BJ (cell line): Measurements from ENCODE around the gene VPS37C. TPM values are rescaled to one million over a fixed set of nuclear protein-coding genes. Genes with fewer than 3 reads are reported as not detected.

ENCODE experiments used
- CTCF ChIA-PET: fragments of 350-600 bp; formaldehyde crosslinking; extraction: SDS; loops from one replicate; lab custom pipeline; 2021; ENCODE audit warnings: antibody characterized with exemption, inconsistent platforms; lab: Yijun Ruan, JAX
- POLR2A ChIA-PET: fragments of 300-600 bp; sonication (Branson Sonifier 250); formaldehyde crosslinking; extraction: SDS; loops from one replicate; lab custom pipeline; 2021; ENCODE audit warnings: antibody characterized with exemption; lab: Charles Lee
- DNase-seq: peaks from one replicate; pipeline ENCODE4 v3.0.0-alpha.2; 2011; ENCODE audit warnings: low read depth
- H3K27me3 ChIP-seq: 2 replicates; pipeline ENCODE4 v1.6.0; 2011; ENCODE audit warnings: low read length; ENCODE audit not compliant: control insufficient read depth, insufficient read depth
- H3K36me3 ChIP-seq: 2 replicates; pipeline ENCODE4 v1.5.1; 2011; ENCODE audit warnings: low read length; ENCODE audit not compliant: control insufficient read depth, insufficient read depth
- H3K4me3 ChIP-seq: 2 replicates; pipeline ENCODE4 v1.5.1; 2011; ENCODE audit warnings: low read depth, mild to moderate bottlenecking, control low read depth, low read length
- polyA plus RNA-seq: library from polyadenylated mRNA; depleted of rRNA; stranded (reverse); fragments of >200 nt; gene quantifications from 2 replicates; pipeline ENCODE4 v1.2.3, GENCODE V29; 2011
- TF ChIP-seq, protein P1 (sequence below): IDR thresholded peaks from 2 replicates; pipeline ENCODE4 v1.5.1; 2011; ENCODE audit warnings: low read depth, mild to moderate bottlenecking, control low read depth, inconsistent platforms, low read length, moderate library complexity; ENCODE audit not compliant: insufficient read depth

VPS37C gene
- polyA plus RNA-seq, 1 experiment: 17.5 TPM

GRCh38 chr11:61147271-61147670 lies 14.0 kb downstream of the VPS37C start:
- TF ChIP-seq, protein P1, sequence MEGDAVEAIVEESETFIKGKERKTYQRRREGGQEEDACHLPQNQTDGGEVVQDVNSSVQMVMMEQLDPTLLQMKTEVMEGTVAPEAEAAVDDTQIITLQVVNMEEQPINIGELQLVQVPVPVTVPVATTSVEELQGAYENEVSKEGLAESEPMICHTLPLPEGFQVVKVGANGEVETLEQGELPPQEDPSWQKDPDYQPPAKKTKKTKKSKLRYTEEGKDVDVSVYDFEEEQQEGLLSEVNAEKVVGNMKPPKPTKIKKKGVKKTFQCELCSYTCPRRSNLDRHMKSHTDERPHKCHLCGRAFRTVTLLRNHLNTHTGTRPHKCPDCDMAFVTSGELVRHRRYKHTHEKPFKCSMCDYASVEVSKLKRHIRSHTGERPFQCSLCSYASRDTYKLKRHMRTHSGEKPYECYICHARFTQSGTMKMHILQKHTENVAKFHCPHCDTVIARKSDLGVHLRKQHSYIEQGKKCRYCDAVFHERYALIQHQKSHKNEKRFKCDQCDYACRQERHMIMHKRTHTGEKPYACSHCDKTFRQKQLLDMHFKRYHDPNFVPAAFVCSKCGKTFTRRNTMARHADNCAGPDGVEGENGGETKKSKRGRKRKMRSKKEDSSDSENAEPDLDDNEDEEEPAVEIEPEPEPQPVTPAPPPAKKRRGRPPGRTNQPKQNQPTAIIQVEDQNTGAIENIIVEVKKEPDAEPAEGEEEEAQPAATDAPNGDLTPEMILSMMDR: no peak
- H3K4me3 ChIP-seq: no peak overlapping the region
- POLR2A ChIA-PET: no interaction called here
- DNase-seq: no peak
- peaks cover 4% of the 10 kb centered on the region for H3K36me3 ChIP-seq
- CTCF ChIA-PET: interaction anchor here (0.6 to 3.6 kb wide), 4 partner anchors 8 to 310 kb away, joined by 3 to 16 read pairs (median 4); no protein-coding TSS in a partner anchor
- no peaks in the 10 kb centered on the region for H3K27me3 ChIP-seq

DNA sequence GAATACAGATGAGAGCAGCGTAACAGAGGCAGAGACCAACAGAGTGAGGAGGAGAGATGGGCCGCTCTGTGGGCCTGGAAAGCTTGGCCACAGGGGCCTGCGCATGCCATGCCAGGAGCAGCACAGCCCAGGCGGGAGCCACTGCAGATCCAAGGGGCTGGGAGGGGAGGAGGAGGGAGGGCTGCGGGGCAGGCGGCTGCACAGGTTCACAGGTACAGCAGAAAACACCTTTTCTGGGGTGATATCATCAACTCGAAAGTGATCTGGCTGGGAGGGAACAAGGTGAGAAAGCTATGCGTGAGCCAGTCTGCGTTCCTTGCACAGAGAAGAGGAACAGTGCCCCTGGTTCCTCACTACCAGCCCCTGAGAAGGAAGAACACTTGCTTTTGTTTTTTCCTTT lies 14.8 kb downstream of the VPS37C start:
- Histone ChIP-seq H3K27me3 (no peaks in the 10 kb centered on the region), H3K4me3 (no peak overlapping the region), H3K36me3 (peaks cover 4% of the 10 kb centered on the region)
- ChIA-PET POLR2A (no interaction called here), CTCF (interaction anchor here (3.6 kb wide), 1 partner anchor 8 kb away, joined by 16 read pairs; no protein-coding TSS in a partner anchor)
- TF ChIP-seq, protein P1: no peak
- no peak for DNase-seq

DNA sequence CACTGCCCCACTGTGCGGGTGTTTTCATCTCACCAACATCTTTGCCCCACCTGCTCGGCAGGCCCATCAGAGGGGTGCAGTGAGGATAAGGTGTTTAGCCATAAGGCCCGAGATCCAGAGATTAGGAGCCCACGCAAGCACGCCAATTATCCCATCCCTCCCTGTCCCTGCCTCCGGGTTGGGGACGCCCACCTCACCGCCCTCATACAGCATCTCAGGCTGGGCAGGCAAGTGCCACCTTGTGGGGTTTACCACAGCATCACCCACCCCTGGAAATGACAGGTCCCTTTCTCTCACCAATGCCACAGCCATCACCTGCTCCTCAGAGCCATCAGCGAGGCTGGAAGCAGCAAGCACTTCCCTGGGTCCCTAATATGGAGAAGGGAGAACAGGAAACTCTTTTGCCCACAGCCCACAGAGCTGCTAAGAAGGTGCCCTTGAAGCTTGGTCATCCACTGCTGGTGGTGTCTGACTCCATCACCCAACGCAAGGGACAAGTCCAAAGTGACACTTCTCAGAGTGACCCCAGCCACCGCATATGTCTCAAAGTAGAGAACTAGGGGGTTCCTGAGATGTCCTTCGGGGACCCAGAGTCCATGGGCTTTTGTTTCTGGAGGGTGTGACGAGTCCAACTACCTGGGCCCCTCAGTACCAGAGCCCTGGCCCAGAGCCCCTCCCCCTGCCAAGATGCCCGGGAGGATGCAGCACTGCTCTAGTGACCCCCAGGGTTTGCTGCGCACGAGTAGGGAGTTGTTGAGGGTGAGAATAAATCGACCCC lies 15.8 kb downstream of the VPS37C start:
- ChIA-PET POLR2A (no interaction called here), CTCF (interaction anchor here (1.2 to 3.6 kb wide), 2 partner anchors 7 to 16 kb away, joined by 7 to 16 read pairs; no protein-coding TSS in a partner anchor)
- H3K27me3 ChIP-seq: no peaks in the 10 kb centered on the region
- no peak overlapping the region for H3K4me3 ChIP-seq
- H3K36me3 ChIP-seq: peaks cover 4% of the 10 kb centered on the region
- DNase-seq: no peak
- TF ChIP-seq, protein P1: no peak

DNA sequence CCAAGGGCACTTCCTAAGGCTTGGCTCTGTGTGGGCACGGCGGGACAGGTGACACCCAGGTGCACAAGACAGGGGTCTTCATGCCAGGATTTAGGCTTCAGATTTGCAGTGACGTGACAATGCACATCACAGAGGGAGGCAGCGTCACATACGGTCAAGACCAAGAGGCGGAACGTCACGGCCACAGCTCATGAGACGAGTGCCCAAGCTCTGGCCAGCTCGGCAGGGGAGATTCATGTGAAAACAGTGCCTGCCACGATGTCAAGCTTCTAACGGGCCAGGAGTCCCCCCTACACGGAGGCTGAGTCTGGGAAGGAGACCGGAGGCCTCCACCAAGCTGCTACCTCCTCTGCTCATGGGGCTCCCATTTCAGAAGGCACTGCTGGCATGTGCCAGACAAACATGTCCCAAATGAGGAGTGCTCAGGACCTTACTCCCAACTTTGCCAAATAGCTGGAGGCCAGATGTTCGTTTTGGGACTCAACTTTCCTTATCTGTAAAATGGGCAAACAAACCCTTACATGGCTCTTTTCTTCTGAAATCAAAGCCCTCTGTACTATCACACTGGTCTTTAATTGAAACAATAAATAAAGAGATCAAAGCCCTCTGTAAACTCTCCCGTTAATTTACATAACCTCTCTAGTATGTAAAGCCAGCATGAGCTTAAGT lies 16.6 kb downstream of the VPS37C start:
- Histone ChIP-seq H3K36me3 (peaks cover 4% of the 10 kb centered on the region), H3K4me3 (no peak overlapping the region), H3K27me3 (no peaks in the 10 kb centered on the region)
- CTCF ChIA-PET: interaction anchor here (1.2 kb wide), 1 partner anchor 15 kb away, joined by 7 read pairs; no protein-coding TSS in a partner anchor
- TF ChIP-seq, protein P1: no peak
- POLR2A ChIA-PET: no interaction called here
- DNase-seq: no peak

GRCh38 chr11:61142424-61142823 lies 18.8 kb downstream of the VPS37C start:
- POLR2A ChIA-PET: interaction anchor here (0.6 kb wide), 2 partner anchors 17 to 1690 kb away, joined by 4 to 10 read pairs; no protein-coding TSS in a partner anchor
- CTCF ChIA-PET: interaction anchor here (1.2 to 1.3 kb wide), 2 partner anchors 12 to 13 kb away, joined by 3 to 6 read pairs; no protein-coding TSS in a partner anchor
- no peaks in the 10 kb centered on the region for H3K27me3 ChIP-seq
- peaks cover 6% of the 10 kb centered on the region for H3K36me3 ChIP-seq
- TF ChIP-seq, protein P1: no peak
- H3K4me3 ChIP-seq: no peak overlapping the region
- DNase-seq: no peak
